Skin epidermis (tissue), 12 donors: ENCODE measurements around the gene HOXB1.
"Not testable (repeated sequence)": the region's sequence is repeated elsewhere in the genome, so short reads cannot be mapped to it uniquely, and the experiment has no call there.

Experiments
- H3K27ac ChIP-seq, 21 experiments: fragments of 200-600 bp; sonication (generic) in 11 of 21; one replicate each; pipeline ENCODE4 v1.5.0; 2020; ENCODE audit warnings: mild to moderate bottlenecking in 3 of 21, inconsistent platforms in 2 of 21, moderate library complexity in 2 of 21
- H3K4me3 ChIP-seq, 7 experiments: fragments of 200-600 bp; sonication (generic) in 2 of 7; one replicate each; pipeline ENCODE4 v1.5.0; 2020; ENCODE audit warnings: inconsistent platforms in 2 of 7, mild to moderate bottlenecking in 2 of 7, moderate library complexity in 1 of 7

The HOXB1 gene

GRCh38 chr17:48529683-48530009, 1.2 kb downstream of the HOXB1 start:
- peak overlapping the region in 4 of 21 experiments; percentile 49 to 69 (median 66) for H3K27ac ChIP-seq
- no peak overlapping the region for H3K4me3 ChIP-seq

- no peak overlapping the region for H3K4me3 ChIP-seq
- H3K27ac ChIP-seq: peak overlapping the region in 4 of 21 experiments; percentile 49 to 69 (median 66)
Observed at GRCh38 chr17:48528936-48529682, 1.7 kb downstream of the HOXB1 start.

- H3K27ac ChIP-seq: no peak overlapping the region
- no peak overlapping the region for H3K4me3 ChIP-seq
Observed at GRCh38 chr17:48528153-48528935, 2.5 kb downstream of the HOXB1 start.

GRCh38 chr17:48527547-48527932, 3.3 kb downstream of the HOXB1 start:
- no peak overlapping the region for H3K4me3 ChIP-seq
- no peak overlapping the region for H3K27ac ChIP-seq

GRCh38 chr17:48526608-48527546, 3.9 kb downstream of the HOXB1 start:
- Histone ChIP-seq H3K27ac (no peak overlapping the region), H3K4me3 (no peak overlapping the region)

GRCh38 chr17:48523010-48523409, 7.8 kb downstream of the HOXB1 start:
- Histone ChIP-seq H3K4me3 (no peak overlapping the region), H3K27ac (no peak overlapping the region)

DNA sequence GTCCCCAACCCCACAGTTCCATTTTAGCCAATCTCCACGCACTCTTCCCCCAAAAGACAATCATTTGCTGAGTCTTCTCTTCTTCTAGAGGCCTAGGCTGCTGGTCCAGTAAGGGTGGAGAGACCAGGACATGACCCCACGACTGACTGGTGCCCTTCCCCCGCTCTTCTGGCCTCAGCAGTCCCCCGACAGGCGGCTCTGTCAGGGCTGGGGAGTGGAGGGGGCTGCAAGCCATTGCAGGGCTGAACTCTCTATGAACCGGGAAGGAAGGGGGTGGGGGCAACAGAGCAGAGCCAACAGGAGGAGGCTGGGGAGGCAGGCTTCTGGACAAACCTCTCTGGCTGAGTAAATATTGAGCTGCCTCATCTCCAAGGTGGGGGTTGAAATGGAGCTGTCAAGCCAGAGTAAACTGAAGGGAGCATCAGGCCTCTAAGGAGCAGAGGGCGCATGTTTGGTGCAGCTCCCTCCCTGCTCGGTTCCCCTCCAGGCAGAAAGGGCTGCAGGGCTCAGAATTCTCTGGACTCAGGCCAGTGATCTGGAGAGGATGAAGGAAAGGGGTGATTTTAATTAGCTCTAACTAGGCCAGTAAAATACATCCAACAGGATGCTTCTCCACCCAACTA, 8.7 kb downstream of the HOXB1 start:
- no peak overlapping the region for H3K4me3 ChIP-seq
- H3K27ac ChIP-seq: no peak overlapping the region

GRCh38 chr17:48520631-48521079, 10.2 kb downstream of the HOXB1 start:
- no peak overlapping the region for H3K4me3 ChIP-seq

DNA sequence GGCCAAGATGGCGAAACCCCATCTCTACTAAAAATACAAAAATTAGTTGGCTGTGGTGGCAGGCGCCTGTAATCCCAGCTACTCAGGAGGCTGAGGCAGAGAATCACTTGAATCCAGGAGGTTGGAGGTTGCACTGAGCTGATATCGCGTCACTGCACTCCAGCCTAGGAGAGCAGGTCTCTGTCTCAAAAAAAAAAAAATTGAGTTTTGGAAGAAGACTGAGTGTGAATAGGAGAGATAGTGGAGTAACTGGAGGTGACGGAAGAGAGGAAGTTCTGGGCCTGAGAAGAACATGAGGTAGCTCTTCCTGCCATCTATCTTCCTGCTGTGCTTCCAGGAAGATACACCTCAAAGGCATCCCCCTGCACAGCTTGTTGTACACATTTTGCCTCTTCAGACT, 11.4 kb downstream of the HOXB1 start:
- H3K4me3 ChIP-seq: no peak overlapping the region
- H3K27ac ChIP-seq: no peak overlapping the region

More at GRCh38 chr17:48520631-48521079, 10.2 kb downstream of the HOXB1 start:
- no peak overlapping the region for H3K27ac ChIP-seq

DNA sequence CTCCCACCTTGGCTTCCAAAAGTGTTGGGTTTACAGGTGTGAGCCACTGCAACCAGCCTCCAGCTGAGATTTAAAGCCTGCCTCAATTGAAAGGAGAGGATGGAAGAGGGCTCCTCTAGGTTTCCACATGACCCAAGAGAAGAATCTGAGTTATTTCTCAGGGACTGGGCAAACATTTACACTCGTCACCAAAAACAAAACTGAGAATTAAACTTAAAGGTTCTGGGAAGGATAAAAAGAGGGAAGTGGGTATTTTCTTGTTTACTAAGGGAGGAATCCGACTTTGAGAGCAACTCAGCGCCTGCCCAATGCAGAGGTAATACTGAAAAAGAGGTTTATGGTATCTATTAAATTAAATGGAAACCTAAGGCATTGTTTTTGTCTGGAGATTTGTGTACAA, 13.3 kb downstream of the HOXB1 start:
- Histone ChIP-seq H3K4me3 (no peak overlapping the region), H3K27ac (no peak overlapping the region)

DNA sequence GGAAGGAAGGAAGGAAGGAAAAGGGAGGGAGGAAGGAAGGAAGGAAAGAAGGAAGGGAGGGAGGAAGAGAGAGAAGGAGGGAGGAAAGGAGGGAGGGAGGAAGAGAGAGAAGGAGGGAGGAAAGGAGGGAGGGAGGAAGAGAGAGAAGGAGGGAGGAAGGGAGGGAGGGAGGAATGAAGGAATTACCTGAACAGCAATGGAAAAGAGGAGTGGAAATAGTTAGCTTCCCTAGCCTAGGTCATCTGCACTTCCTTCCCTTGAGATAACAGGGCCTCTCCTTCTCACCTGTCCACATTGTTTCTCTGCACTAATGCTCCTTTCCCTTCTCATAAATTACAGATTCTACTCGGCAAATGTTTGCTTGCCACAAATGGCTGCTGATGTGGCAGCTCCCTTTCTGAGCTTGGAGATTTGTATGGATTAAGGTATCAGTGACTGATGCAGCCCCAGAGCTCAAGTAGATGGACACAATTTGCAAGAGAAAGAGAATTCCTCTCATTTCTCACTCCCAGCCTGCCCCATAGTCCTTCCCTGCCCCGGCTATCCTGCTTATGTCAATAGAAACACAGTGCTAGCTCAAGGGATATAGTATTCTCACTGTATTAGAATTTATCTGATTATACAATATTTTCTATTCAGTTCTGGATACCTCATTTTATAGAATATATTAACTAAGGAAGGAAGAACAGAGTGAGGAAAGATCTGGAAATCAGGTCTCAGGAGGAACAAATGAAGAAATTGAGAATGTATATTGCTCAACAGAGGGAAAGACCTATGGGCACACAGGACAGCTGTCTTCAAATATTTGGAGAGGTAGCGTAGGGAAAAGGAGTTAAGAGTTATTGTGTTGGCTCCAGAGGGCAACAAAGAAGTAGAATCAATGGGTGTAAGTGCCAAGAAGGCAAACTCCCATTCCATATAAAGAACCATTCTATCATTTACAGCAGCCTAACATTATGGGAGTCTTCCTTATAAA, 14.6 kb downstream of the HOXB1 start:
- no peak overlapping the region for H3K27ac ChIP-seq

GRCh38 chr17:48514477-48514876, 16.3 kb downstream of the HOXB1 start:
- H3K27ac ChIP-seq: no peak overlapping the region
- no peak overlapping the region for H3K4me3 ChIP-seq

More for the DNA sequence above, 14.6 kb downstream of the HOXB1 start:
- H3K4me3 ChIP-seq: no peak overlapping the region

- Histone ChIP-seq H3K4me3 (no peak overlapping the region), H3K27ac (no peak overlapping the region)
Observed at GRCh38 chr17:48513666-48514455, 16.9 kb downstream of the HOXB1 start.

DNA sequence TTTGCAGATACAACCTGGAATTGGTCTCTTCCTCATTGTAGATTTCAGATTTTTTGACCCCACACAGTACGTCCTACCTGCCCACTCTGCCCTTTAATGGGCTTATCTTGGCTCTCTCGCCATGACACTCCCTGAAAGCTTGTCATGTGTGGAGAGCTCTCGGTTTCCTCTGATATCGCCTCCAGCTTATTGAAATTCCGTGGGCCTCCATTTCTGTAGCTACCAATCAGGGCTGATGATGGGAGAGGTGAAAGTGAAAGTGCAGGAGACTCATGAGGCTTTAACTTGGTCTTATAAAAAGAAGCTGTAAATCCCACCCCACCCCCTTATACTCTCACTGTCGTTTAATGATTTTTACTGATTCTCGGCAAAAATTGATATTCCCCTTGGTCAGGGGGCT, 17.7 kb downstream of the HOXB1 start:
- H3K4me3 ChIP-seq: no peak overlapping the region
- H3K27ac ChIP-seq: no peak overlapping the region

- Histone ChIP-seq H3K27ac (peak overlapping the region in 6 of 21 experiments; percentile 26 to 69 (median 53)), H3K4me3 (no peak overlapping the region)
Observed at GRCh38 chr17:48510761-48511604, 19.8 kb downstream of the HOXB1 start.

DNA sequence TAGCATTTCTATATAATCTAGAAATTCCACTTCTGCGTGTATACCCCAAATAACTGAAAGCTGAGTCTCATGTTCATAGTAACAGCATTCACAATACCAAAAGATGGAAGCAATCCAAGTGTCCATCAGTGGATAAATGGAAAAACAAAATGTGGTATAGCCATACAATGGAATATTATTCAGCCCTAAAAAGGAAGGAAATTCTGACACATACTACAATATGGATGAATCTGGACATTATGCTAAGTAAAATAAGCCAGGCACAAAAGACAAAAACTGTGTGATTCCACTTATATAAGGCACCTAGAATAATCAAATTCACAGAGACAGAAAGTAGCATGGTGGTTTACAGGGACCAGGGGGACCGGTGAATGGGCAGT, 20.4 kb downstream of the HOXB1 start:
- no peak overlapping the region for H3K4me3 ChIP-seq
- peak overlapping the region in 3 of 21 experiments; percentile 51 to 69 (median 64) for H3K27ac ChIP-seq

- H3K4me3 ChIP-seq, H3K27ac ChIP-seq: not testable (repeated sequence)
Observed at GRCh38 chr17:48509708-48510107, 21.1 kb downstream of the HOXB1 start.
